ENCODE data around the gene ASB1. TPM values are rescaled to one million over a fixed set of nuclear protein-coding genes. Genes with fewer than 3 reads are reported as not detected.

Gene ASB1
- total and polyA plus RNA-seq, 2 of the 13 experiments (the other 11 are each of a cell fraction or from before 2014, with no cell fraction given), result 48.6 to 49.2 TPM

GRCh38 chr2:238486123-238486848, 59.6 kb downstream of the ASB1 start:
- POLR2A ChIA-PET, result no interaction called here
- WGBS (ENCODE audit: low lambda C conversion rate), result 93% methylated on average over 5 of the region's 5 CpGs
- ATAC-seq, result no peak
- TF ChIP-seq SPEN (CRISPR knock-in tag; IDR thresholded peaks at IDR 0.05; ENCODE audit: low read depth) (peak; percentile 17; the same call in 1 of the 2 replicates), NFRKB (IDR thresholded peaks at IDR 0.05) (0 out of 2 replicates have a peak, but pooled peaks have one; percentile 9), ZFP90 (CRISPR knock-in tag; IDR thresholded peaks at IDR 0.05; ENCODE audit: borderline replicate concordance) (0 out of 2 replicates have a peak, but pooled peaks have one; percentile 14), ZFX (CRISPR knock-in tag; IDR thresholded peaks at IDR 0.05; ENCODE audit: low read depth) (0 out of 2 replicates have a peak, but pooled peaks have one; percentile 19), ZNF484 (CRISPR knock-in tag; IDR thresholded peaks at IDR 0.05; ENCODE audit: borderline replicate concordance, low read depth) (no peak), PAF1 (CRISPR knock-in tag; IDR thresholded peaks at IDR 0.05) (no peak), ZNF646 (CRISPR knock-in tag; IDR thresholded peaks at IDR 0.05) (peak; percentile 81), JDP2 (CRISPR knock-in tag; IDR thresholded peaks at IDR 0.05; ENCODE audit: borderline replicate concordance) (no peak), FOXO4 (CRISPR knock-in tag; conservative IDR thresholded peaks at IDR 0.05) (0 out of 2 replicates have a peak, but pooled peaks have one; percentile 95), MTF2 (CRISPR knock-in tag; IDR thresholded peaks at IDR 0.05; ENCODE audit: borderline replicate concordance) (no peak), NBN (conservative IDR thresholded peaks at IDR 0.05) (0 out of 2 replicates have a peak, but pooled peaks have one; percentile 61), HOXA9 (CRISPR knock-in tag; IDR thresholded peaks at IDR 0.05; ENCODE audit: borderline replicate concordance) (peak; percentile 43; the same call in 1 of the 2 replicates)
- TF ChIP-seq, protein P1, sequence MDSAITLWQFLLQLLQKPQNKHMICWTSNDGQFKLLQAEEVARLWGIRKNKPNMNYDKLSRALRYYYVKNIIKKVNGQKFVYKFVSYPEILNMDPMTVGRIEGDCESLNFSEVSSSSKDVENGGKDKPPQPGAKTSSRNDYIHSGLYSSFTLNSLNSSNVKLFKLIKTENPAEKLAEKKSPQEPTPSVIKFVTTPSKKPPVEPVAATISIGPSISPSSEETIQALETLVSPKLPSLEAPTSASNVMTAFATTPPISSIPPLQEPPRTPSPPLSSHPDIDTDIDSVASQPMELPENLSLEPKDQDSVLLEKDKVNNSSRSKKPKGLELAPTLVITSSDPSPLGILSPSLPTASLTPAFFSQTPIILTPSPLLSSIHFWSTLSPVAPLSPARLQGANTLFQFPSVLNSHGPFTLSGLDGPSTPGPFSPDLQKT (CRISPR knock-in tag; IDR thresholded peaks at IDR 0.05; ENCODE audit: borderline replicate concordance), result no peak

More at GRCh38 chr2:238486123-238486848, 59.6 kb downstream of the ASB1 start:
- Histone ChIP-seq H3K4me1 (ENCODE audit: insufficient read depth, low read length) (no peaks in the 10 kb centered on the region), H2AFZ (ENCODE audit: low read length) (no peak overlapping the region), H3K9me3 (ENCODE audit: low read length) (no peaks in the 10 kb centered on the region), H3K9ac (ENCODE audit: insufficient read depth, low read depth, low read length) (no peak overlapping the region), H3K36me3 (replicated peaks in 1 of 2; ENCODE audit: control insufficient read depth in 1 of 2, insufficient read depth in 2 of 2, low read length in 2 of 2) (no peaks in the 10 kb centered on the region), H3K27ac (ENCODE audit: extremely low read length, insufficient read depth, low read length) (no peak overlapping the region), H4K20me1 (ENCODE audit: insufficient read depth, low read length) (no peaks in the 10 kb centered on the region), H3K4me3 (replicated peaks in 1 of 3; ENCODE audit: insufficient read depth in 1 of 3, low read depth in 2 of 3, low read length in 3 of 3) (no peak overlapping the region), H3K79me2 (ENCODE audit: insufficient read depth, low read length) (no peaks in the 10 kb centered on the region), H3K4me2 (ENCODE audit: low read depth, low read length) (no peak overlapping the region), H3K27me3 (ENCODE audit: control insufficient read depth in 1 of 2, insufficient read depth in 2 of 2, low read length in 2 of 2) (no peaks in the 10 kb centered on the region)
- CTCF ChIA-PET (ENCODE audit: low intra/inter-chr PET ratio, low total read pairs), result no interaction called here
- in situ Hi-C loops (cut with HindIII; ENCODE audit: extremely low pct_ligation_motif_present, low pct_unique_long_range_greater_than_20kb), result no loop called here
- intact Hi-C loops (cut with micrococcal nuclease; ENCODE audit: unreplicated experiment), result no loop called here
- DNase-seq (ENCODE audit: low spot score) (no peak), FAIRE-seq (peak; percentile 82)
- no TSS peak for BruUV-seq (replicated peaks)

Measured in HepG2 (cell line).